Epithelial cell of alveolus of lung (primary cell): Measurements from ENCODE around the gene LAMB2. TPM values are rescaled to one million over a fixed set of nuclear protein-coding genes. Genes with fewer than 3 reads are reported as not detected.

Experiments
- total RNA-seq: library from RNA; depleted of rRNA; stranded (reverse); fragments of >200 nt; gene quantifications from 2 replicates; pipeline ENCODE4 v1.2.1, GENCODE V29; 2015

The LAMB2 gene
- total RNA-seq, result 246 and 364 TPM in 2 replicates

GRCh38 chr3:49132437-49133225, at the start of gene LAMB2:
Gene LAMB2 (minus strand): TSS chr3:49133050. CDS start chr3:49132867, 183 bp downstream.

GRCh38 chr3:49171119-49171774, 38.4 kb upstream of the LAMB2 start, which contains the start of gene KLHDC8B:
Gene KLHDC8B (plus strand): TSS chr3:49171598. CDS start chr3:49172770, 1,172 bp downstream.

GRCh38 chr3:49165771-49166751, 33.2 kb upstream of the LAMB2 start, which contains the start of gene CCDC71:
Gene CCDC71 (minus strand): TSS chr3:49166331. CDS start chr3:49164208, 2,123 bp downstream.

GRCh38 chr3:49120438-49121131, 12.3 kb downstream of the LAMB2 start, which contains the start of gene USP19:
Gene USP19 (minus strand): TSS chr3:49120823. CDS start chr3:49119145, 1,678 bp downstream.

GRCh38 chr3:49104427-49105291, 28.2 kb downstream of the LAMB2 start, which contains the start of gene QARS1:
Gene QARS1 (minus strand): TSS chr3:49104757. CDS start chr3:49104733, 24 bp downstream.

GRCh38 chr3:49093853-49094767, 38.7 kb downstream of the LAMB2 start, which contains the start of gene QRICH1:
Gene QRICH1 (minus strand): TSS chr3:49094071. CDS start chr3:49077017, 17,054 bp downstream.

Other genes with a start within 250 kb of the LAMB2 start
- 8.9 and 12.7 TPM in 2 replicates for gene SLC25A20, start 234.2 kb downstream of the LAMB2 start, total RNA-seq
- 52.2 and 85.2 TPM in 2 replicates for gene ARIH2, start 214.2 kb downstream of the LAMB2 start, total RNA-seq
- 16.5 and 45.8 TPM in 2 replicates for gene P4HTM, start 142.8 kb downstream of the LAMB2 start, total RNA-seq
- 59.0 and 86.9 TPM in 2 replicates for gene WDR6, start 125.7 kb downstream of the LAMB2 start, total RNA-seq
- gene DALRD3, start 114.5 kb downstream of the LAMB2 start, total RNA-seq, result 34.3 and 64.6 TPM in 2 replicates
- gene NDUFAF3, start 110.9 kb downstream of the LAMB2 start, total RNA-seq, result 111 and 275 TPM in 2 replicates
- gene IMPDH2, start 103.7 kb downstream of the LAMB2 start, total RNA-seq, result 248 and 350 TPM in 2 replicates
- 63.8 and 100 TPM in 2 replicates for gene QRICH1, start 39.0 kb downstream of the LAMB2 start, total RNA-seq
- 316 and 341 TPM in 2 replicates for gene QARS1, start 28.3 kb downstream of the LAMB2 start, total RNA-seq
- gene USP19, start 12.2 kb downstream of the LAMB2 start, total RNA-seq, result 41.4 and 81.1 TPM in 2 replicates
- gene CCDC71, start 33.3 kb upstream of the LAMB2 start, total RNA-seq, result 43.6 and 47.1 TPM in 2 replicates
- 15.4 and 42.7 TPM in 2 replicates for gene KLHDC8B, start 38.5 kb upstream of the LAMB2 start, total RNA-seq
- gene C3orf62, start 144.2 kb upstream of the LAMB2 start, total RNA-seq, result 1.5 and 1.7 TPM in 2 replicates
- 15.2 and 17.6 TPM in 2 replicates for gene USP4, start 207.0 kb upstream of the LAMB2 start, total RNA-seq
- gene GPX1, start 225.3 kb upstream of the LAMB2 start, total RNA-seq, result 337 and 610 TPM in 2 replicates